Stimulated activated CD8-positive, alpha-beta memory T cell treated with anti-CD3 and anti-CD28 coated beads, Interleukin-12 subunit alpha, Interleukin-12 subunit beta, amount 100 ng/mL, for 24 hours (primary cell): ENCODE results near the gene TFAP2E.
A peak's percentile ranks its signal among the peaks of the same experiment; 100 is the strongest.

Experiments used
- DNase-seq: peaks from one replicate; pipeline ENCODE4 v3.0.0-alpha.2; 2020; ENCODE audit errors: extremely low read depth

The TFAP2E gene

DNA sequence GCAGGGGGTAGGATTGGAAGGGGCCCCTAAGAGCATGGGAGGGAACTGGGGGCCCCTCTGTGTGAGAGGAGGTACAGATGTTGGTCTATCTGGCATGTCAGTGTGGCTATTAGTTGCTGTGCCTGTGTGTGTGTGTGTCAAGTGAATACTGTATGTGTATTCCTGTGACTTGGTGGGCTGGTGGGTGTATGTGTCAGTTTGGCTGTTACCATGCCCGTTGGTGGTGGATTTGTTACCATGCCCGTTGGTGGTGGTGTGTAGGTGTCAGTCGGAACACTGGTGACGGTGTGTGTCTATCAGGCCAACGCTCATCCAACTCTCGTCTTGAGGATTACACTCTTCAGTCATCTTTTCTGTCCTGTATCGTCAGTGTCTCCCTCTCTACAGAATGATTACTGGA is 22.6 kb downstream of the TFAP2E start:
- no peak for DNase-seq

DNA sequence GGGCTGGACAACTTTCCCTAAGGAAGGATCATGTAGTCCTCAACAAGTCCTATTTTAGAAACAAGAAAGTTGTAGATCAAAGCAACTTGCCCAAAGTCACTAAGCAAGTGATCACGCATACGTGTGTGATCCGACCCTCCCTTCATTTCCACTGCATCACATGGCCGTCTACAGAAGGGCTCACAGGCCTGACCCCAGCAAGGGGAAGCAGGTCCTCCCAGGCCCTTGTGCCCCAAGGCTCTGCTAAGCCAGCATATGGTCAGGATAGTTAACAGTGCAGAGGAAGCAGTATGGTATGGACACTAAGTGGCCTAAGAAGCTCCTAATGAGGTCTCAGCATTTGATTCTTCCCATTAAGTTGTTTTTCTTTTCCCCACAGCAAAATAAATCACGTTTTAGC is 24.8 kb downstream of the TFAP2E start:
- no peak for DNase-seq

DNA sequence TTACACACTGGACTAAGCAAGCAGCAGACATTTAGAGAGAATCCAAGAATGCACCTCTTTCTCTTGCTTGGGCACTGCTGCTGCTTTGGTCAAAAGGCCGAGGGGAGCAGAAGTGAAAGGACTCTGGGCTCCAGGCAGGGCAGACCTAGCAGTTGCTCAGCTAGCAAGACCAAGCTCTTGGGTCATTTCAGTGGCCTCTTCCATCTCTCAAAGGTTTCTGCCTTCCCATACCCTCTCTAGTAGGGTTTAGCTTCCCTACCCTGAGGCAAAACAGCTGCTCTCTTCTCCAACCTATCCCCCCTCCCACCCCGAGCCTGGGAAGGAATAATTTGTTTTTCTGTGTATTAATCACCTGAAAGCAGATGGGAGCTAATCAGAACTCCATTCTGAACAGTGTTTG is 25.8 kb downstream of the TFAP2E start:
- DNase-seq, result no peak

DNA sequence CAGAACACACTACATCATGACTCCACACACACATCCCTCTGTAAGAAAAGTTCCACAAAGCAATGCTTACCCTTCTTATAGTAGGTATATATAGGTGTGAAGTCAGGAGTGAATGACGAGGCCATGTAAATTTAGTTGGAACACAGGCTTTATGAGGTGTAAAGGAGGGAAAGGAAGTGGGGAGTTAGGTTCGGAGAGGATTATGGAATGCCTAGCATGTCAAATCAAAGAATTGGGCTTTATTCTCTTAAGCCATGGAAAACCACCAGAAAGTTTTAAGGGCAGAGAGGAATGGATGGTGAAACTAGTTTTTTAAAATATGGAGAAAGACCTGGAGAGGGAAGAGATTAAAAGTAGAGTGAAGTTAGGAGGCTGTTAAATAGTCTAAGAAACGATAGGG is 26.3 kb downstream of the TFAP2E start:
- no peak for DNase-seq

DNA sequence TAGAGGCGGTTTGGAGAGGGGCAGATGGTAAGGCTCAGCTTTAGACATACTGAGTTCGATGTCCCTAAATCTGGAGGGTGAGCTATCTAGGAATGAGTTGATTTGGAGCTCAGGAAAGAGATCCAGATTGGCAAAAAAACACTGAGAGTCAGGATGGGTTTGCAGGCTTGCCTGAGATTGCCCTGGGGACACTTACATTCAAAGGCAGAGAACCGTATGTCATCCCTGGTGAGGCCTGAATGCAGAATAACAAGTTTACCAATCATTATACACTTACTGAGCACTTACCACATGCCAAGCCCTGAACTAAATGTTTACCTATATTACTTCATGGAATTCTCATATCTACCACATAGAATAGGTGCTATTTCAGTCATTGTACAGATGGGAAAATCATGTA is 27.5 kb downstream of the TFAP2E start:
- DNase-seq, result no peak

DNA sequence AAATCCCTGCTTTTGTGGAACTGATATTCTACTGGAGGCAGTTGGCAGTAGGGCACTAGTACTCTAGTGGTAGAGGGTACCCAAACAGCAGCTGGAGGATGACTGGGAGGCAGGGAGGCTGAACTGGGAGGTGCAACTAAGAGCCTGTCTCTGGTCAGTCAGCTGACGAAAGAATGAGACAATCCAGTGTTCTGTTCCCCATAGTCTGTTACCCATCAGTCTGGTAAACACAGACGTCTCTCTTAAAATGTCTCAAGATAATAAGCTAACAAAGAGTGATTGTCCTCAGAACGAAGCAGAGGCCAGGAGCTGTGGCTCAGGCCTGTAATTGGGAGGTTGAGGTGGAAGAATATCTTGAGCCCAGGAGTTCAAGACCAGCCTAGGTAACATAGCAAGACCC is 30.4 kb downstream of the TFAP2E start:
- no peak for DNase-seq

DNA sequence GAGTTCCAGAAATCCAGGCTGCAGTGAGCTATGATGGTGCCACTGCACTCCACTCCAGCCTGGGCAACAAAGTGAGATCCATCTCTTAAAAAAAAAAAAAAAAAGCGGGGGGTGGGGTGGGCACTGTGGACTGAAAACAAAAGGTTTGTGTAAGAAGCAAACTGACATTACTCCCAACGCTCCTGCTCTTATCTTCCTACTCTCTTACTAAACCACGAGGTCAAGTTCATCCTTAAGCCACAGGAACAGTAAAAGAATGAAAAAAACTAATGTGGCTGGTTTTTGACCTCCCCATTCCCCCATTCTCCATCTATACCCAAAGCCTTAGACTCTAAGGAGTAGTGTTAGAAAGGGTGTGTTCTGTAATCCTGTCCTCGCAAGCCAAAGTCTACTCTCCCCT is 30.8 kb downstream of the TFAP2E start:
- DNase-seq, result no peak

DNA sequence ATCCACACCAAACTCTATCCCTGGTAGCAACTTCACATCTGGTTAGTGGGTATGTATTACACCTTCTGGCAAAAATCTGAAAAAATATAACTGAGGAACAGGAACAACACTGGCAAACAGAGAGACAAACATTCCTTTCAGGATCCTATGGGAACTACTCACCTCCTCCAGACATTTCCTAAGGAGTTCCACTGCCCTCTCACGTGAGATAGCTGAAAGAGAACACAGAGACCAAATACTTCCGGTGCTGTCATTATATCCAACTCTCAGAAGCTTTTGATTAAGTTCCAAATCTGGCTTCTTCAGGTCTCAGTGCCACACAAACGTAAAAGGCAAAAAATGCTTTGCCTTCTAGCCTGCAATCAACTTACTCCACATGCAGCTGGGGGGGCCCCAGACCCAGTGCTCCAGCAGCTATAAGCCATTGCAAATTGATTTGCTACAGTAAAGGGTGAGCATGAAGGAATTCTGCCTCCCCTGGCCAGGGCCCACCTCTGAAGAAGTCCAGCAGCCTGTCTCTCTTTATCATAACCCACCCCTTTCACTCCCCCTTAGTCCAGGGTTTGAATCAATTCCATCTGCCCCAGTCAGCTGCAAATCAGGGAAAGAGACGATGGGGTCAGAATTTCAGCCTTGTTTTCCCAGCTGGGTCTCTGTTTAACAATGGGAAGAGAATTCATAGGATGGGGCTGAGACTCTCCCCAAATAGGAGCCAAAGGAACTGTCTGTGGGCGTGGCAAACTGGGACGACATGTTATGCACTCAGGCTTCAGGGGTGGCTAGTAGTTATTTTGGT is 32.2 kb downstream of the TFAP2E start:
- DNase-seq, result no peak

DNA sequence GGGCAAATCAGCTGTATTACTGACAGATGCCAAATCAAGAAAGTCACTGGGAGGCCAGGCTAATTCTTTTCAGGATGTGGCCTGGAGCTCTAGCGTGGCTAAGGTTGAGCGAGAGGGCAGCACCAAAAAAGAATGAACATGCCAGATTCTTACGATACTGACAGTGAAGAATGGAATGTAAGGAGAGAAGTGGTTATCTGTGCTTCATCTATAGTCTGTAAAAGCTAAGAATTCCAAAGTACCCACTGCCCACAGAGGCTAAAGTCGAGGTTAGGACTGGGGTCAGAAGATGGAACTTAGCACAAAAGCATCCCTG is 32.7 kb downstream of the TFAP2E start:
- no peak for DNase-seq

DNA sequence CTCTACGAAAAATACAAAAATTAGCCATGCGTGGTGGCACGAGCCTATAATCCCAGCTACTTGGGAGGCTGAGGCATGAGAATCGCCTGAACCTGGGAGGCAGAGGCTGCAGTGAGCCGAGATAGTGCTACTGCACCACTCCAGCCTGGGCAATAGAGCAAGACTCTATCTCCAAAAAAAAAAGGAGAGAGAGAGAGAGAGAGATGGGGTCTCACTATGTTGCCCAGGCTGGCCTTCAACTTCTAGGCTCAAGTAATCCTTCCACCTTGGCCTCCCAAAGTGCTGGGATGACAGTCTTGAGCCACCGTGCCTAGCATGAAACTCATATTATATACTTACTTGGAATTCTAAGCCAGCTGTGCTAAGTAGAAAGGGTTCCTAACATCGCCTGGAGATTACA is 38.5 kb downstream of the TFAP2E start:
- no peak for DNase-seq

DNA sequence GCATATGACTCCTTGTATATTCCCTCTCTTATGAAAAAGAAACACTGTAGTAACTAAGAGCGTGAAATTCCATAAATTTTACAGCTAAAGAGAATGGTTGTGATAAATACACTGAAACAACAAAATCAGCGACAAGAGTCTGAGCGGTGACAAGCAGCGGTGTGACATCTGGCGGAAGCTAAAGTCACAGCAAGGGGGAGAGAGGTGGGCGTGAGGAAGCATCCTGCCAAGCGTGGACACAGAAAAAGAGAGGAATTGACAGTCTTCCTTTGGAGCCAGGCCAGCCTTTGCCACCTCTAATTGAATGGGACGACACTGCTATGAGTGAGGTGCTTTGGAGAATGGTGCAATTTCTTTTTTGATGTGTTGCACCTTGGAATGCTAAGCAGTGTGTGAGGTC is 42.3 kb downstream of the TFAP2E start:
- no peak for DNase-seq

DNA sequence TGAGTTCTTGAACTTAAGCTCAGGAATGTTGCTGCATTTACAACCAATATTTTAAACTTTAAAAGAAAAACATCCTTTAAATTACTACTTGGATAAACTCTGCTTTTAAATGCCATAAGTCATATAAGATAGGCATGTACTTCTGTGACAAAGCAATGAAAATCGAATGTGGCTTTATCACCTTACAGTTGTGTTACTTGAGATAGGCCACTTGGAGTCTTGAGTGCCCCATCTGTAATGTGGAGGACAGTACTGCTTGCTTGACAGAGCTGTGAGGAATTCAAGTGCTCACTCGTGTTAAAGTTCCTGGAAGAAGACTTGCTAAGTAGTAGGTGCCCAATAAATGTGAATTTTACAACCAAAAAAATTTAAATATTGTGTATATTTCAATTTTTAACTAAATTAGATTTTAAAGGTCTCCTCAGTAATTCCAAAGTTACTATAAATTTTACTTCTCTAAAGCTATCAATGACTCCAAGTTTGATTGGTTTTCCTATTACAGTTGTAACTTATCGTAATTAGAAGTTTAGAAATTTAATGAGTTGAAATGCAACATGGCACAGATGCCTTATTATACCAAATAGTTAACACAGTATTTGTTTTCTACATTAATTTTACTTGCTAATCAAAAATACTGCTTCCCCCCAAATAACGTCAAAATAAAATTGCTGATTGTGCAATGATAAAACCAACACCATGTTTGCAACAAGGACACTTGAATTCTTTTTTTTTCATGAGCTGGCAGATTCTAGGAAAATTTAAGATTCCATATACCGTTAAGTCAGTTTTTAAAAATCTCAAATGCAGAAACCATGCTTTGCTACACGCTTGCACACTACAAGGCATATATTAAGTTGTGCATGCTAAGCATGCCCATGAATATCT is 46.4 kb downstream of the TFAP2E start:
- no peak for DNase-seq

DNA sequence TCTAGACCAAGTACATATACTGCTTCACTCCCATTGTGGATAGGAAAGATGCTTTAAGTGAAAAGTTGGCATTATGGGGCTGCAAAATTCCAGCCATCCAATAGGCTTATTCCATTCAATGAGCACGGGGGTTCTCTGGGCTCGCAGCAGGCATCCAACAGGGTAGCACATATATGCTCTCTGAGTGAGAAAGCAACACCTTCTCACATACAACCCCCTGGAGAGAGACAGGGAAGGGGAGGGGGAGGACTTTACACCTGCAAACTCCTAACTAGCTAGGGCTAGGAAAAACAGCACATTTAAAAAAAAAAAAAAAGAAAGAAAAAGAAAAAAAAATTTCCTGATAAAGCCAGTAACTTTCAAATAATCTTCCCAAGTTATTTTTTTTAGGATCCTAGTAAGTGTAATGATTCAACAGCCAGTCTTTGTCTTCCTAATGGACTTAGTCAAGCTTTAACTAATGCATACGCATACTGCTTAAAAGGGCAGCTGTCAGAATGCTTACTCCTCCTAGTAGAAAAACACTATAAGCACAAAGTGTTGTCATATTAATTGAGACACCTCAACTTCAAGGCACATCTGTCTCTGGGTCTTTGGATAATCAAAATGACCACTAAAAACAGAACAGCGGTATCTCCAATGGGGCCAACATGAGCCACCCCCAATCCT is 49.5 kb downstream of the TFAP2E start:
- DNase-seq, result no peak

DNA sequence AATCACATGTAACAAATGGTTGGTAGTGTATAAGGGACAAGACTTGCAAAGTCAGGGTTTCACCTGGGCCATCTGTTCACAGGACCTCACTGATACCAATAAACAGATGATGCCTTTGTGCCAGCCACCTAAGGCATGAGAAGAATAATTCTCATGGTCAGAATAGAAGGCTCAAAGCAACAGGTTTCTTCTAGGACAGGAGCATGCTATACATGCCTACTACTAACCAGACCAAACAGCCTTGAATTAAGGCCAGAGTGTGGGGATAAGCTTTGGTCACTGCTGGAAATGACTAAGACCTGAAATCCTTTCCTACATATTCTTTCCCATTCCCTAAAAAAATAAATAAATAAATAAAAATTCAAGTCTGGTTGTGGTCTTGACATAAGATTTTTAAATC is 50.7 kb downstream of the TFAP2E start:
- DNase-seq, result no peak

DNA sequence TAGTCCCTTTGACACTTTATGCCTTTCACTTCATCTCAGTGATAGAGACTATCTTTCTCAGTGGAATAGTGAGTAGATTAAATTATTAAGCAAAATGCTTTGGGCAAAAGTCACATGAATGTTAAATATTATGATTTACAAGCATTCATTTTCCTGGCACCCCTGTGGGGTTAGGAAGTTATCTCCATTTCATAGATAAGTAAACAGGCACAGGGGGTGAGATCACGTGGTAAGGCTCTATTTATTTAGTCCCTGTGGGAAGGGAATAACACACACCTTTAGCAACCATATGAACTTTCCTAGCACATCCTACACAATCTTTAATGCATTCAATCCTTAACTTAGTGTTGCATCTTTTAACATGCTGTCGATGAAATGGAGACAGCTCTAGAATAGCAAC is 55.9 kb downstream of the TFAP2E start:
- DNase-seq, result no peak

DNA sequence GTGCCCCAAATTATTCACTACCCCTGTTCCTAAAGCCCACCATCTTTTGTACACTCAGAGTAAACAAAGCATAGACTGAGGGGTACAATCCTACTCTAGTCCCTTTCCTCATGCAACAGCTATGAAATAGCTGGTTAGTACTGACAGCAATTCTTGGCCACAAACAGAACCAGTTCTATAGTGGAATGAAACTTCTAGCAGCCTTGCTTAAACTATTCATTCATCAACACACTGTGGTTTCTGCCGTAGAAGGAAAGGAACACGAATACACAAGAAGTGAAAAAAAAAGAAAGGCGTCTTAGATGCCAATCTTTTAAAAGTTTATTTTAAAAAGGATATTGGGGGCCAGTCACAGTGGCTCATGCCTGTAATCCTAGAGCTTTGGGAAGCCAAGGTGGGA is 58.3 kb downstream of the TFAP2E start:
- no peak for DNase-seq

DNA sequence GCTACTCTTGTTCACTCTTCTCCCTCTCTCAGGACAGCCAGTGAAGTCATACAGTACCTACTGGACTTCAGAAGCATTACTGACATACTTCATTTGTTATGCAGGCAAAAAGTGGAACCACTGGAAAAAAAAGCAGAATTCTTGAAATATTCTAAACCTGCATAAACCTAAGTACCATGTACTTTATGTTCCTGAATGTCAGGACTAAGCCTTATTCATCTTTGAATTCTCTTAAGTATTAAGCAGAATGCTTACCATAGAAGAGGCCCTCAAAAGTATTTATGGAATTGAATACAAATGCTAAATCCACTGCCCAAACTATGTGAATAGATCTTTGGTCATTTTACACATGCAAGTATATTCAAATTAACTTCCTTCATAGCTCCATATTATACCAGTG is 60.4 kb downstream of the TFAP2E start:
- DNase-seq, result no peak

DNA sequence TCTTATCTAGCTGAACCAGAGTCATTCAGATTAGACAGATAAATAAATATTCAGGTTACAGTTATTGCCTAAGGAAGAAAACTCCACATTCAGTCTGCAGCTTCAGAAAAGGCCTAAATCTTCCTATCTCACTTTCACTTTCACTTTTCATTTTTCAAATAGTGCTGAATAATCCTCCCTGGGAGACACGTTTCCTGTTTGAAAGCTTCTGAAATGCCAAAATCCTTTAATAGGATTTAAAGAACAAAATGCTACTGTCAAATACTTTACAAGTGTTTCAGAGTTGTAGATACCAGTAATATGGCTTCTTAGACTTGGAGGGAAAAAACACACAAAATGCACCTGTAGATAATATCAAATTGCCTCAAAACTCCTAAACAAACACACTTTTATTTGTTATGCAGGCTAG is 64.3 kb downstream of the TFAP2E start:
- no peak for DNase-seq

DNA sequence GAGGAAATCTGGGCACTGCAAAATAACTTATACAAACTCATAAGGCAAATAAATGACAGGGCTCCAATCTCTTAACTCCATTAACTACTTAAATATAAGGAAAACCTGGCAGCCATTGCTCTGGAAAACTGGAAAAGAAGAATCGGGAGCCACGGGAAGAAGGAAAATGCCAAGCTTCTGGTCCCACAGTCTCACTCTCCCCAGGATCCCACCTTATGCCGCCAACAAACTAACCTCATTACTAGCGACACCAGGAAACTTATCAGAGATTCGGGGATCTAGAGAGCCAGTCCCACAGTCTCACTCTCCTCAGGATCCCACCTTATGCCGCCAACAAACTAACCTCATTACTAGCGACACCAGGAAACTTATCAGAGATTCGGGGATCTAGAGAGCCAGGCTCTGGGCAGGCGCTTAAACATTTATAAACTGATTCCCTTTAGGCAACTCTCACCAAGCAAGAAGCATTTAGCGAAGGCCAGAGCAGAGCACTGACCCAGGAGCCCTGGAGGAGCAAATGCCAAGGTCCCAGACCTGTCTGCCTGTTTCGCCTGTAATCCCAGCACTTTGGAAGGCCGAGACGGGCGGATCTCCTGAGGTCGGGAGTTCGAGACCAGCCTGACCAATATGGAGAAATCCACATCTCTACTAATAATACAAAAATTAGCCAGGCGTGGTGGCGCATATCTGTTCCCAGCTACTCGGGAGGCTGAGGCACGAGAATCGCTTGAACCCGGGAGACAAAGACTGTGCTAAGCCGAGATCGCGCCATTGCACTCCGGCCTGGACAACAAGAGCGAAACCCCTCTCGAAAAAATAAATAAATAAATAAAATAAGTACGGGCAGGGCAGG is 67.5 kb downstream of the TFAP2E start:
- no peak for DNase-seq

DNA sequence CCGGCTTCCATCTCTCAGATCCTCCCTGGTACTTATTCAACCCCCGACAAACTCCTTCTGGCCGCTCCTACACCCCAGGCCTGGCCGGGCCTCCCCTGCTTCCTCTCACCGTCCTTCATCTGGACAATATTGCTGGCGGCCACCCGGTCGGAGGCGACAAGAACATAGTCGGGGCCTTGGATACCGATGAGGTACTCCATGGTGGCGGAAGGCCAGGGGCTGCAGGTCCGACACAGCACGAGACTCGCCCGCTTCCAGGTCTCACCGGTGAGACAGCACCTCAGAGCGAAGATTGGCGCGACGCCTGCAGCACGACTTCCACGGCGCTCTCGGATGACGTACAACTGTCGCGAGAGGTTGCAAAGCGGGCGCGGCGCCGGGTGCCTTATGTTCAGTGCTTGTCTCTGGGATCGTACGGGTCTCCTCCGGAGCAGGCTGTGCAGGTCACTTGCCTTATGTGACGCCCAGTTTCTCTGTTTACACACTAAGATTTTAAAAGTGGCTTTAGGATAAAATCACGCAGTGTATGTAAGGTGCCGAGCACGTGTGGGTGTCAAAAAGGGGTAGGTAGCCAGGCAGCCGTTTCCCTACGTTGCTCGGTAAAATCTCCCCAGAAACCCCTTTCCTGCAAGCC is 68.2 kb downstream of the TFAP2E start, which contains the start of gene PSMB2:
PSMB2 (minus strand) TSS at position 294 of the 634 bp plus-strand sequence; CDS start at position 200, 94 bp downstream.
- peak; percentile 88 for DNase-seq

DNA sequence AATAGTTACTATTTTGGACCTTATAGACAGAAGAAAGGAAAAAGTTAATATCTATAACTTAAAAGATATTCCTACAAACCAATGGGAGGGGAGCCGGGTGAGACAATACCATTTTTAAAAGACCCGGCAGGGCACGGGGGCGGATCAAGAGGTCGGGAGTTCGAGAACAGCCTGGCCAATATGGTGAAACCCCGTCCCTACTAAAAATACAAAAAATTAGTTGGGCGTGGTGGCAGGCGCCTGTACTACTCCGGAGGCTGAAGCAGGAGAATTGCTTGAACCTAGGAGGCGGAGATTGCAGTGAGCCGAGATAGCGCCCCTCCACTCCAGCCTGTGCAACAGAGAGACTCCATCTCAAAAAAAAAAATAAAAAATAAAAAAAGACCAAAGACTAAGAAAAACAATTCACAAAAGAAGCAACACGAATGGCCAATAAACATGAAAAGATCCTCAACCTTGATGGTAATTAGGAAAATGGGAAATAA is 69.4 kb downstream of the TFAP2E start:
- no peak for DNase-seq
